GM19025 (cell line): ENCODE results near the gene OPTC.
"Not testable (repeated sequence)": the region's sequence is repeated elsewhere in the genome, so short reads cannot be mapped to it uniquely, and the experiment has no call there.

Source experiments
- ATAC-seq: cut with Tn5 transposase; IDR thresholded peaks from one replicate; pipeline ENCODE4 v1.9.1; 2021; ENCODE audit warnings: mild to moderate bottlenecking, low read depth, moderate library complexity; ENCODE audit not compliant: unreplicated experiment

OPTC gene

DNA sequence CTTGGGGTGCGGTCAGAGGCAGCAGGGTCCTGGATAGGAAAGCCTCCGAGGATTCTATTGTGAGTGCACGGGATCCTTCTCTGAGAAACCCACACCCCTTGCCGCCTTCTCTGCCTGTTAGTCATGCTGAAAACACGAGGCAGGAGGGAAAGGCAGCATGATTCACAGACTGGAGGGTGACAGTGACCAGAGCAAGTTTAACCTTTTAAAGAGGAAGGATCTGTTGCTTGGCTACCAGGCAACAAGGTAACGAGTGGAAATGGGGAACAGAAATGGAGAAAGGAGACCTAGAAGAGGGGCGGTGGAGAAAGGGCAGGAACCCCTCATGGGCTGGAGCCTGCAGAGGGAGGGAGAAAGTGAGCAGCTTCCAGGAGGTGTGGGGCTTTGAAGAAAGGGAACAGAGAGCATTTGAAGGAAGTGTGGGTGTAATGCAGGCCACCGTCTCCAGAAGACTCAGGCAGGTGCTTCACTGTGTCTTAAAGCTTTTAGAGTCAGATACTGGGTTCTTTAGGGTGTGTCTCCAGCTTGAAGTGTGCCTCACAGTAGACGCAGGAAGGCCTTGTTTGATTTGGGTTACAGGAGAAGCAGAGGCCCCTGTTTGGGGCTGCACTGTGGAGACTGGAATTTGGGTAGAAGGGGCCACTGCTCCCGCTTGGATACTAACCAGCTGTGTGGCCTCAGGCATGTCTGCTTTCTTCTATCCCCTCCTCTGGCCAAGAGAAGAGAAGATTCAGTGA is 19.1 kb downstream of the OPTC start:
- ATAC-seq = no peak

DNA sequence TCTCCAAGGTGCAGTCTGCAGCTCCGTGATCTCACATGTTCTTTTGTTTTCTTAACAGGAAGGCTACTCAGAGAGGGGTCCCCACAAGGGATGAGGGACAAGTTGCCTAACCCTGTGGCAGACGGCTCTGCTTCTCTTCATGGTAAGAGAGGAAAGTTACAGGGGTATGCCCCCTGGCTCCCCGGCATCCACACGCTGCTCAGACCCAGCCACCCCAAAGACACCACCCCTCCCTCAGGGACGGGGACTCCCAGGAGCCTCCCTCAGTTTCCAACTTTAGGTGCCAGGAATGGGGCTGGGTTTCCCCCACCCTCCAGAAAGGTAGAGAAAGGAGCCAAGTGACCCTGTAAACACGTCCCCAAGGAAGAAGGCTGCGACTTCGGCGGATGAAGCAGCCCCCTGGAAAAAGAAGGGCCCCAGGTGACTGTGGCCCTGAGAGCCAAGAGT is 19.7 kb downstream of the OPTC start:
- ATAC-seq = no peak

DNA sequence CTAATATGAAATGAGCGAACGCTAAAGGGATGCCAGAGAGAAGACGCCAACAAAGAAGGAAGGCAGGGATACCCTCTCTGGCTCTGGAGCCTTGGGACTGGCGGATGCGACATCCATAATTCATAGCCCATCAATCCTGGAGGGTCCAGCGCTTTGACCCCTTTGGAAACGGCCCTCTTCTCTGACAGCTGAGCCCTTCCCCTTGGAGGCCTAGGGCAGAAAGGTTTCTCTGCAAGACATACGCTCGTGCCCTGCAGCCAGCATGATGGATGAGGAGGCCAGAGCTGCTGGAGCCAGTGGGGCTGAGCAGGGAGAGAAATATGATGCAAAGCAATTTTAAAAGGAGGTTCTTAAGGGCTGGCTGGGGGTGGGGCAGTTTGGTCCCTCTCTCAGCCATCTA is 22.2 kb downstream of the OPTC start:
- no peak for ATAC-seq

GRCh38 chr1:203516906-203517305 is 23.0 kb downstream of the OPTC start:
- ATAC-seq = no peak

GRCh38 chr1:203517426-203518110 is 23.6 kb downstream of the OPTC start:
- ATAC-seq = no peak

DNA sequence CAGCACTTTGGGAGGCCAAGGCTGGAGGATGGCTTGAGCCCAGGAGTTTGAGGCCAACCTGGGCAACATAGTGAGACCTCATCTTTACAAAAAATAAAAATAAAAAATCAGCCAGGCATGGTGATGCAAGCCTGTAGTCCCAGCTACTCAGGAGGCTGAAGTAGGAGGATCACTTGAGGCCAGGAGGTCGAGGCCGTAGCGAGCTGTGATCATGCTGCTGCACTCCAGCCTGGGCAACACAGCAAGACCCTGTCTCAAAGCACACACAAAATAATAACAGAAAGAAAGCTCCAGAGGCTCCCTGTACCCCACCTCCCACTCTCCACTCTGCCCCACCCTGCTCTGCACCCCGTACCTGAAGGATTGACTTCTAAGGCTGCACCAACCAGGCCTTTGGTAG is 24.2 kb downstream of the OPTC start:
- not testable (repeated sequence) for ATAC-seq

GRCh38 chr1:203518541-203518940 is 24.6 kb downstream of the OPTC start:
- no peak for ATAC-seq

GRCh38 chr1:203519053-203519840 is 25.3 kb downstream of the OPTC start:
- no peak for ATAC-seq

GRCh38 chr1:203519896-203520295 is 25.9 kb downstream of the OPTC start:
- no peak for ATAC-seq

DNA sequence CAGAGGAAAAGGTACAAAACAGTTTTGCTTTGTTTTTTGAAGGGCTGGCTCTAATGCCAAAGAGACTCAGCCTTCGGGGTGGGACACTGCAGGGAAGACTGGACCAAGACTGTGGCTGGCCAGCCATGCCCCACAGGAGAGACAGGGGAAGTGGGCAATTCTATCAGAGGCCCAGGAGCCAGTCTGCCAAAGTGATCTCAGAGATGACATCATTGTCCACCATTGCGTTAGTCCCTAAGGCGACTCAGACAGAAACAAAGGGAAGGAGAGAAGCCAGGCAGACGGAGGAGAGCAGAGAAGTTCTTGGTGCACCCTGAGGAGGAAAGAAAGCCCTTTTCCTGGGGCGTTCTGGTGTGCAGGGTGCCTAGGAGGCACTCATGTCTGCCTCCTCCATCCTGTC is 26.4 kb downstream of the OPTC start:
- no peak for ATAC-seq

DNA sequence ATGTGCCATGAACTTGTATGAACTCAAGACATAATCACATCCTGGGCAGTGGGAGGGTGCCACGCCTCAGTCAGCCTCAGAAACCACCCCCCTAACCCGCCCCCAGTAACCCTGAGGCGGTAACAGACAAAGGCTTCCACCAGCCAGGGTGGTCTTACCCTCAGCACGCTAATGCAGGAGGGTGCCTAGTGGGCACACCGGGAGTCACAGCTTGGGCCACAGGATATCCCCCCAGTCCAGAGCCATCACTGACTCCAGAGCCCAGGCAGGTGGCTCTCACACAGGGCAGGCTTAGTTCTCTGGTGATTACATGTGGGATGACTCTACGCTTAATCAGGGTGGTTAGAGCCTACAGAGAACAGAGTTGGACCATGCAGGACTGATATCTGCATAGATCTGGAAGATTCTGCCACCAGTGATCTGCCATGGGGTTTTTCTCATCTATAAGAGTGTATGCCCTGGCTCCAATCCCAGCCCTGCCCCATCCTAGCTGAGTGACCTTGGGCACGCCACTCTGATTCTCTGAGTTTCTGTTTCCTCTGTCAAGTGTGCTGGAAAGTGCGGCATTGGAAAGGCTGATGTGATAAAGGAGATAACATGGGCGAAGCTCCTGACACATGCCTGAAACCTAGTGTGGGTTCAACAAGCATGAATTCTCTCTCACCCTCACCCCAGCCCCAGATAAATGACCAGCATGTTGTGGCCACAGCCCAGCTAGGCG is 27.3 kb downstream of the OPTC start:
- ATAC-seq = no peak

- ATAC-seq = no peak
Measured at GRCh38 chr1:203521812-203522211, 27.9 kb downstream of the OPTC start.

GRCh38 chr1:203522237-203522636 is 28.3 kb downstream of the OPTC start:
- no peak for ATAC-seq

- ATAC-seq = no peak
Measured at GRCh38 chr1:203523667-203524066, 29.7 kb downstream of the OPTC start.

DNA sequence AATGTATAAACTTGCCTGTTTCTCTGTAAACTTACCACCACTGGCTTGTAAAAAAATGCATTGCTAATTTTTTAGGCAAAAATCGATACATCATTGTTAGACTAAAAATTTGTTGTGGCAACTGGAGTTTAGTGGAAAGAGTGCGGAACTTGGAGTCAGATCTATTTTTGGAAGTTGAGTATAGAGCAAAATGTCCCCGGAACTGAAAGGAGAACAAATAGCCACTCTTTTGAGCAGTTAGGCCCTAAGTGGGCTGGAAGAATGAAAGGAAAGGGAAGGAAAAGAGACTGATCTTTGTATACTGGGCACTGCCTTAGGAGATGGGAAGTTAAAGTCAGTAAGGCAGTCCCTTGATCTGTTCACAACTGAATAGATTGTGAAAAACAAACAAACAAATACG is 30.2 kb downstream of the OPTC start:
- no peak for ATAC-seq

DNA sequence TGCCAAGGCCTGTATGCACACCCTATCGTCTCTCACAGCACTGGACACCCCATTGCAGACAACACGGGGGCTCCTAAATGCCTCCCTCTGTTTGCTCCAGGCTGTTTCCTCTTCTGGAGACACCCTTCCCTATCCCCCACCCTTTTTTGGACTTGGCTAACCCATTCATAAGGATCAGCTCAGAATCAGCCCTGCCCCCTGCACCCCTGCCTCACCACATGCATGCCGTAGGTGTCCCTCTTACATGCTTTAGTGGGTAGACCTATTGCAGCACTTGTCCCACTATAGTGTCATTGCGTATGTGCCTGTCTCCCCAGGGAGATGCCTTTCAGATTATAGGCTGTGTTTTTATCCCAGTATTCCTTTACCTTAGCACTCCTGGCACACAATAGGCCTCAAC is 30.9 kb downstream of the OPTC start:
- no peak for ATAC-seq

DNA sequence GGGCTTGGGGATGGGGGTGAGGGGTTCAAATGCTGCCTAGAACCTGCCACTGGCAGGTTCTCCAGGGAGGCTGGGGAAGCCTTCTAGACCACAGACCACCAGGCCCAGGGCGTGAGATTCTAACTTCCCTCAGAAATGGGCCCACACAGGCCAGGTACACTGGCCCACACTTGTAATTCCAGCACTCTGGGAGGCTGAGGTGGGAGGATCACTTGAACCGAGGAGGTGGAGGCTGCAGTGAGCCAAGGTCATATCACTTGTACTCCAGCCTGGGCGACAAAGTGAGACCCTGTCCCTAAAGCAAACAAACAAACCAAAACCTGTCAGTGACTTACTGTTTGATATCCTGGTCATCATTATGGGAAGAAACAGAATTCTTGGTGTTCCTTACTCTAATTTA is 31.7 kb downstream of the OPTC start:
- no peak for ATAC-seq

GRCh38 chr1:203526130-203526529 is 32.2 kb downstream of the OPTC start:
- ATAC-seq = no peak

GRCh38 chr1:203526572-203526971 is 32.6 kb downstream of the OPTC start:
- no peak for ATAC-seq

GRCh38 chr1:203527013-203527412 is 33.1 kb downstream of the OPTC start:
- ATAC-seq = no peak

GRCh38 chr1:203528063-203528462 is 34.1 kb downstream of the OPTC start:
- no peak for ATAC-seq
